H1 (cell line): ENCODE data around the gene ALPL. TPM values are rescaled to one million over a fixed set of nuclear protein-coding genes. Genes with fewer than 3 reads are reported as not detected.

Source experiments
- CTCF ChIA-PET: fragments of 300-600 bp; sonication (Branson Sonifier 250); formaldehyde crosslinking; loops from one replicate; lab custom pipeline; 2021; ENCODE audit not compliant: partially characterized antibody; lab: Charles Lee
- POLR2A ChIA-PET: fragments of 300-600 bp; sonication (Branson Sonifier 250); formaldehyde crosslinking; loops from one replicate; lab custom pipeline; 2021; ENCODE audit warnings: inconsistent platforms; ENCODE audit not compliant: partially characterized antibody; lab: Charles Lee
- DNase-seq, 2 experiments: peaks; one replicate each; pipeline versions ENCODE4 v3.0.0 to v3.0.0-alpha.2; 2010 to 2022; ENCODE audit warnings: low spot score in 2 of 2, low read depth in 1 of 2, mixed read lengths in 1 of 2
- FAIRE-seq: peaks from 2 replicates; lab custom pipeline; 2011; peaks lifted over from hg19 to GRCh38; lab: Jason Lieb, UNC
- H2AFZ ChIP-seq: 2 replicates; pipeline ENCODE4 v1.8.1; 2012; ENCODE audit warnings: low read length, inconsistent platforms
- H2AK5ac ChIP-seq: 2 replicates; pipeline ENCODE4 v1.6.1; 2013; ENCODE audit warnings: low read depth, low read length
- H2BK120ac ChIP-seq: replicated peaks from 2 replicates; pipeline ENCODE3; 2013; ENCODE audit warnings: low read depth, low read length, inconsistent platforms
- H2BK12ac ChIP-seq: 2 replicates; pipeline ENCODE4 v1.6.1; 2013; ENCODE audit warnings: low read depth, low read length
- H2BK15ac ChIP-seq: 2 replicates; pipeline ENCODE4 v1.6.1; 2013; ENCODE audit warnings: low read length
- H2BK20ac ChIP-seq: 2 replicates; pipeline ENCODE4 v1.6.1; 2013; ENCODE audit warnings: low read length
- H2BK5ac ChIP-seq: 2 replicates; pipeline ENCODE4 v1.6.1; 2013; ENCODE audit warnings: low read depth, low read length
- H3K14ac ChIP-seq: 2 replicates; pipeline ENCODE4 v1.6.1; 2013; ENCODE audit warnings: inconsistent platforms; ENCODE audit not compliant: insufficient read length
- H3K18ac ChIP-seq: 2 replicates; pipeline ENCODE4 v1.6.1; 2013; ENCODE audit warnings: low read length; ENCODE audit errors: extremely low read depth
- H3K23ac ChIP-seq: 2 replicates; pipeline ENCODE4 v1.6.1; 2013; ENCODE audit warnings: inconsistent platforms; ENCODE audit not compliant: insufficient read length
- H3K23me2 ChIP-seq: 2 replicates; pipeline ENCODE4 v1.6.1; 2013; ENCODE audit warnings: low read depth, low read length
- H3K27ac ChIP-seq: 2 replicates; pipeline ENCODE4 v1.6.1; 2011; ENCODE audit warnings: low read depth, low read length, inconsistent platforms
- H3K27me3 ChIP-seq, 4 experiments: replicated peaks in 1 of 4; 1 replicate in 1 of 4; 2 replicates in 3 of 4; pipeline versions ENCODE4 v1.6.1 to v1.8.1; 2011 to 2013; ENCODE audit warnings: low read length in 3 of 4, mild to moderate bottlenecking in 3 of 4, inconsistent platforms in 2 of 4, mixed read lengths in 2 of 4, moderate library complexity in 1 of 4; ENCODE audit not compliant: control insufficient read depth in 3 of 4, insufficient read depth in 3 of 4; ENCODE audit errors: extremely low read depth in 1 of 4
- H3K36me3 ChIP-seq, 4 experiments: 2 replicates each; pipeline versions ENCODE4 v1.6.1 to v1.8.1; 2011 to 2013; ENCODE audit warnings: mild to moderate bottlenecking in 4 of 4, low read length in 3 of 4, moderate library complexity in 2 of 4, control low read depth in 1 of 4, inconsistent platforms in 1 of 4; ENCODE audit not compliant: insufficient read depth in 4 of 4, control insufficient read depth in 2 of 4
- H3K4ac ChIP-seq: replicated peaks from 2 replicates; pipeline ENCODE3; 2013; ENCODE audit warnings: low read length, low read depth, mixed read lengths, inconsistent platforms; ENCODE audit not compliant: insufficient read length
- H3K4me1 ChIP-seq, 4 experiments: replicated peaks in 1 of 4; 1 replicate in 1 of 4; 2 replicates in 3 of 4; pipeline versions ENCODE4 v1.6.1 to v1.8.1; 2011 to 2013; ENCODE audit warnings: low read length in 3 of 4, inconsistent platforms in 2 of 4, mixed read lengths in 1 of 4; ENCODE audit not compliant: insufficient read depth in 4 of 4, control insufficient read depth in 3 of 4
- H3K4me2 ChIP-seq, 2 experiments: 2 replicates each; pipeline versions ENCODE4 v1.6.1 to v1.8.1; 2011 to 2013; ENCODE audit warnings: low read depth in 2 of 2, low read length in 2 of 2, control low read depth in 1 of 2, inconsistent platforms in 1 of 2, mild to moderate bottlenecking in 1 of 2; ENCODE audit not compliant: insufficient read depth in 1 of 2
- H3K4me3 ChIP-seq, 4 experiments: fragments of 200-600, 300-600 bp in 1 of 4; sonication (generic), shearing (Covaris generic), sonication (Bioruptor Twin) in 1 of 4; 2 replicates each; pipeline versions ENCODE4 v1.5.1 to v1.8.1; 2011 to 2016; ENCODE audit warnings: low read length in 4 of 4, low read depth in 3 of 4, control low read depth in 2 of 4, inconsistent platforms in 2 of 4, mild to moderate bottlenecking in 2 of 4, mixed read lengths in 1 of 4, moderate library complexity in 1 of 4; ENCODE audit not compliant: insufficient read depth in 2 of 4; ENCODE audit errors: extremely low read depth in 1 of 4
- H3K56ac ChIP-seq: replicated peaks from 2 replicates; pipeline ENCODE3; 2013; ENCODE audit warnings: low read depth, mild to moderate bottlenecking, mixed read lengths, low read length, inconsistent platforms; ENCODE audit not compliant: insufficient read length
- H3K79me1 ChIP-seq: 2 replicates; pipeline ENCODE4 v1.6.1; 2013; ENCODE audit warnings: low read depth, low read length, control low read depth
- H3K79me2 ChIP-seq, 2 experiments: 2 replicates each; pipeline versions ENCODE4 v1.6.1 to v1.8.1; 2012 to 2013; ENCODE audit warnings: low read length in 2 of 2, mild to moderate bottlenecking in 2 of 2, inconsistent platforms in 1 of 2; ENCODE audit not compliant: insufficient read depth in 2 of 2, control insufficient read depth in 1 of 2
- H3K9ac ChIP-seq, 4 experiments: replicated peaks in 1 of 4; 1 replicate in 1 of 4; 2 replicates in 3 of 4; pipeline versions ENCODE4 v1.6.1 to v1.8.1; 2011 to 2013; ENCODE audit warnings: low read depth in 3 of 4, low read length in 3 of 4, control low read depth in 2 of 4, mild to moderate bottlenecking in 2 of 4, moderate library complexity in 2 of 4, inconsistent platforms in 1 of 4; ENCODE audit errors: extremely low read depth in 1 of 4
- H3K9me3 ChIP-seq, 2 experiments: 2 replicates each; pipeline versions ENCODE4 v1.6.1 to v1.8.1; 2012 to 2013; ENCODE audit warnings: mild to moderate bottlenecking in 2 of 2, moderate library complexity in 2 of 2, control low read depth in 1 of 2, inconsistent platforms in 1 of 2, low read depth in 1 of 2, low read length in 1 of 2, mixed read lengths in 1 of 2; ENCODE audit not compliant: insufficient read depth in 2 of 2
- H4K20me1 ChIP-seq, 2 experiments: replicated peaks in 1 of 2; 2 replicates each; pipeline versions ENCODE3 to v1.8.1; 2011 to 2013; ENCODE audit warnings: inconsistent platforms in 2 of 2, low read length in 2 of 2, mild to moderate bottlenecking in 1 of 2; ENCODE audit not compliant: insufficient read depth in 2 of 2, control insufficient read depth in 1 of 2
- H4K5ac ChIP-seq: 2 replicates; pipeline ENCODE4 v1.6.1; 2013; ENCODE audit warnings: low read length, low read depth, mixed read lengths, inconsistent platforms; ENCODE audit not compliant: insufficient read length
- H4K8ac ChIP-seq: 2 replicates; pipeline ENCODE4 v1.8.0; 2013; ENCODE audit warnings: mild to moderate bottlenecking, moderate library complexity, low read length, inconsistent platforms; ENCODE audit not compliant: insufficient read depth; ENCODE audit errors: extremely low read depth
- H4K91ac ChIP-seq: replicated peaks from 2 replicates; pipeline ENCODE3; 2013; ENCODE audit warnings: low read length, mixed read lengths, inconsistent platforms; ENCODE audit not compliant: insufficient read length
- CHD1 ChIP-seq: IDR thresholded peaks from 2 replicates; pipeline ENCODE4 v1.6.1; 2012; ENCODE audit warnings: low read depth, low read length, improper control_type of control experiment
- CTCF ChIP-seq, 3 experiments: IDR thresholded peaks; 1 replicate in 2 of 3; 2 replicates in 1 of 3; pipeline versions ENCODE4 v1.5.1 to v1.6.1; 2011; ENCODE audit warnings: low read length in 3 of 3, mild to moderate bottlenecking in 3 of 3, inconsistent platforms in 2 of 3, low read depth in 1 of 3, moderate library complexity in 1 of 3; ENCODE audit not compliant: insufficient read depth in 1 of 3; ENCODE audit errors: control extremely low read depth in 1 of 3
- GTF2F1 ChIP-seq: IDR thresholded peaks from 2 replicates; pipeline ENCODE4 v1.6.1; 2012; ENCODE audit warnings: low read depth, low read length, improper control_type of control experiment, borderline replicate concordance
- KDM1A ChIP-seq: fragments of 200-600, 300-600 bp; sonication (generic); IDR thresholded peaks from 2 replicates; pipeline ENCODE4 v1.7.1; 2016; ENCODE audit warnings: mild to moderate bottlenecking, low read length, borderline replicate concordance
- KDM5A ChIP-seq: fragments of 200-600 bp; IDR thresholded peaks from 2 replicates; pipeline ENCODE4 v1.7.1; 2012; ENCODE audit warnings: mild to moderate bottlenecking, low read length, inconsistent platforms, mixed read lengths
- PHF8 ChIP-seq: fragments of 200-600 bp; sonication (generic); conservative IDR thresholded peaks from 2 replicates; pipeline ENCODE4 v1.7.1; 2012; ENCODE audit warnings: low read depth, mild to moderate bottlenecking, inconsistent platforms, low read length, moderate library complexity
- POLR2AphosphoS5 ChIP-seq: IDR thresholded peaks from 2 replicates; pipeline ENCODE4 v1.6.1; 2011; ENCODE audit warnings: low read depth, low read length
- SP4 ChIP-seq: IDR thresholded peaks from 2 replicates; pipeline ENCODE4 v1.6.1; 2012; ENCODE audit warnings: low read length, inconsistent platforms
- SUZ12 ChIP-seq: fragments of 200-600 bp; sonication (generic); IDR thresholded peaks from 2 replicates; pipeline ENCODE4 v1.6.1; 2012; ENCODE audit warnings: mild to moderate bottlenecking, inconsistent platforms, low read length, moderate library complexity, mixed read lengths
- WGBS, 2 experiments: shearing (Covaris generic) in 1 of 2; methylation state at CpG; one replicate each; pipeline versions ENCODE4 v1.1.6 to v1.1.7; 2013 to 2015; ENCODE audit warnings: low lambda C conversion rate in 2 of 2, mixed read lengths in 2 of 2, inconsistent platforms in 1 of 2, low coverage in 1 of 2, missing lambda C conversion rate in 1 of 2; ENCODE audit not compliant: insufficient replicate concordance in 2 of 2, insufficient coverage in 1 of 2, insufficient read length in 1 of 2; ENCODE audit errors: extremely low coverage in 1 of 2, missing lambda C conversion rate in 1 of 2; 5-methylcytosine and 5-hydroxymethylcytosine counted together
- polyA plus RNA-seq, 7 experiments: library from polyadenylated mRNA; depleted of rRNA in 3 of 7; stranded (reverse) in 5 of 7; unstranded in 2 of 7; fragments of >200 nt in 5 of 7; fragments of 200-250 nt in 2 of 7; gene quantifications; 1 replicate in 5 of 7; 2 replicates in 1 of 7; 4 replicates in 1 of 7; pipeline versions ENCODE4 v1.2.1 to v1.2.3, GENCODE V29; 2011 to 2013; ENCODE audit warnings: missing spikeins in 2 of 7, mixed read lengths in 2 of 7
- total RNA-seq: library from RNA; stranded (reverse); fragmentation: NEBNext Ultra II Directional; extraction: Animal tissue kit (Norgen Biotek cat#: 25700); gene quantifications from 2 replicates; pipeline ENCODE4 v1.2.1, GENCODE V29; 2021

ALPL gene
- total and polyA plus RNA-seq, 2 of the 8 experiments (the other 6 are each of a cell fraction or from before 2014, with no cell fraction given): 175 to 362 TPM

- Histone ChIP-seq H2BK5ac (no peak overlapping the region), H2AFZ (no peak overlapping the region), H2AK5ac (no peak overlapping the region), H3K23ac (no peak overlapping the region), H4K8ac (0 out of 2 replicates have a peak overlapping the region, but pooled peaks have one; percentile 42), H4K20me1 (peaks cover 2 to 5% of the 10 kb centered on the region in 2 experiments), H3K9ac (no peak overlapping the region), H2BK12ac (no peak overlapping the region), H3K36me3 (peaks cover 2 to 12% (median 7%) of the 10 kb centered on the region in 4 experiments; a peak in 5 of 8 replicates), H3K14ac (no peak overlapping the region), H2BK120ac (no peak overlapping the region), H3K79me2 (0 out of 4 replicates have a peak, but pooled peaks cover 0 to under 1% of the 10 kb centered on the region in 2 experiments), H3K4me3 (no peak overlapping the region), H3K79me1 (peaks cover 3% of the 10 kb centered on the region; the same call in 1 of the 2 replicates), H3K4ac (no peak overlapping the region), H3K23me2 (no peaks in the 10 kb centered on the region), H3K27ac (no peak overlapping the region), H3K9me3 (no peaks in the 10 kb centered on the region), H3K4me2 (no peak overlapping the region), H3K27me3 (no peaks in the 10 kb centered on the region), H3K4me1 (no peaks in the 10 kb centered on the region; a peak in 1 of 7 replicates), H2BK15ac (no peak overlapping the region), H3K18ac (no peak overlapping the region), H2BK20ac (no peak overlapping the region), H3K56ac (no peak overlapping the region), H4K91ac (no peak overlapping the region), H4K5ac (no peak overlapping the region)
- 93% methylated on average over 11 of the region's 12 CpGs; no CpG with 5 or more reads in 1 of the 2 experiments for WGBS, 2 experiments
- DNase-seq (no peak), FAIRE-seq (no peak)
- POLR2A ChIA-PET: interaction anchor here (0.7 to 0.9 kb wide), 2 partner anchors 38 to 48 kb away, joined by 3 to 4 read pairs; no protein-coding TSS in a partner anchor
- CTCF ChIA-PET: interaction anchor here (0.9 to 4.2 kb wide), 9 partner anchors 10 to 193 kb away, joined by 3 to 17 read pairs (median 3); no protein-coding TSS in a partner anchor
- TF ChIP-seq CHD1 (no peak), KDM5A (no peak), GTF2F1 (no peak), PHF8 (no peak), SUZ12 (no peak), KDM1A (no peak), CTCF (IDR thresholded peaks at IDR 0.05; ENCODE audit: control extremely low read depth in 1 of 3, insufficient read depth in 1 of 3, low read depth in 1 of 3, low read length in 3 of 3) (no peak), SP4 (no peak), POLR2AphosphoS5 (no peak)
These were observed 51.9 kb downstream of the ALPL start for GRCh38 chr1:21560916-21561638.
